ENCODE data around the gene IL15RA. TPM values are rescaled to one million over a fixed set of nuclear protein-coding genes. Genes with fewer than 3 reads are reported as not detected.
"Not testable (repeated sequence)": the region's sequence is repeated elsewhere in the genome, so short reads cannot be mapped to it uniquely, and the experiment has no call there.

Gene IL15RA
- total RNA-seq, 4 donors from 2014 or later = 10.6 to 34.3 (median 22.8) TPM

DNA sequence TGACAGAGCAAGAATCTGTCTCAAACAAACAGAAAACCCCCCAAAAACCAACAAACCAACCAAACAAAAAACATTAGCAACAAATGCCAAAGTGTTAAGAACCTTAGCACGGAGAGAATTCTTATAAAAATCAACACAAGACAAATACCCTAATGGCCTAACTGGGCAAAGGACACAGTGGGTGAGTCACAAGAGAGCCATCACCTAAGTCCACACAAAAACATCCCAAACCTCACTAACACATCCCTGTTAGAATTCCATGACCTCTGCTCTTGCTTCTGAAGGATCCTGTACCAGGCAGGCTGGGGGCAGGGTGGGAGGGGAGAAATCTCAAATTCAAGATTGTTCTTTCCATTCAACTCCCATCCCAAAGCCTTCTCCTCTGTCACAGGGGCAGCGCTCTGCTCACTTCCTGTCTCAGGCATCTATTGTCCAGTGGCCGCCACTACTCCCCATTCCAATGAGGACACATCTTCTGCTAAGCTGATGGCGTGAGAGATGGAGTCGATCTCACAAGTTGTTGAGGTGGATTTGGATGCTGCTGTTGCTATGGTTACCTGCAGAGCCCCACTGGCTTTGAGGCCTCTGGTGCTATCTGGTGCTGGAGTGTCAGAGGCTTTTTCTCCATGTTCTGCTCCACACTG is 9.2 kb downstream of the IL15RA start:
- TF ChIP-seq POLR2A (IDR thresholded peaks at IDR 0.05) = no peak
- TF ChIP-seq, protein P1, sequence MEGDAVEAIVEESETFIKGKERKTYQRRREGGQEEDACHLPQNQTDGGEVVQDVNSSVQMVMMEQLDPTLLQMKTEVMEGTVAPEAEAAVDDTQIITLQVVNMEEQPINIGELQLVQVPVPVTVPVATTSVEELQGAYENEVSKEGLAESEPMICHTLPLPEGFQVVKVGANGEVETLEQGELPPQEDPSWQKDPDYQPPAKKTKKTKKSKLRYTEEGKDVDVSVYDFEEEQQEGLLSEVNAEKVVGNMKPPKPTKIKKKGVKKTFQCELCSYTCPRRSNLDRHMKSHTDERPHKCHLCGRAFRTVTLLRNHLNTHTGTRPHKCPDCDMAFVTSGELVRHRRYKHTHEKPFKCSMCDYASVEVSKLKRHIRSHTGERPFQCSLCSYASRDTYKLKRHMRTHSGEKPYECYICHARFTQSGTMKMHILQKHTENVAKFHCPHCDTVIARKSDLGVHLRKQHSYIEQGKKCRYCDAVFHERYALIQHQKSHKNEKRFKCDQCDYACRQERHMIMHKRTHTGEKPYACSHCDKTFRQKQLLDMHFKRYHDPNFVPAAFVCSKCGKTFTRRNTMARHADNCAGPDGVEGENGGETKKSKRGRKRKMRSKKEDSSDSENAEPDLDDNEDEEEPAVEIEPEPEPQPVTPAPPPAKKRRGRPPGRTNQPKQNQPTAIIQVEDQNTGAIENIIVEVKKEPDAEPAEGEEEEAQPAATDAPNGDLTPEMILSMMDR (IDR thresholded peaks at IDR 0.05) = no peak
- H3K4me3 ChIP-seq (replicated peaks in 1 of 3) = no peak overlapping the region
- H3K27me3 ChIP-seq = no peaks in the 10 kb centered on the region
- no peak for DNase-seq
- H3K36me3 ChIP-seq = no peaks in the 10 kb centered on the region
- H3K27ac ChIP-seq = no peak overlapping the region
- intact Hi-C loops (cut with DNase I) = no loop called here
- no peaks in the 10 kb centered on the region for H3K9me3 ChIP-seq
- no peaks in the 10 kb centered on the region for H3K4me1 ChIP-seq
- WGBS, 2 donors = 93 to 94% methylated on average over 5 of the region's 5 CpGs

DNA sequence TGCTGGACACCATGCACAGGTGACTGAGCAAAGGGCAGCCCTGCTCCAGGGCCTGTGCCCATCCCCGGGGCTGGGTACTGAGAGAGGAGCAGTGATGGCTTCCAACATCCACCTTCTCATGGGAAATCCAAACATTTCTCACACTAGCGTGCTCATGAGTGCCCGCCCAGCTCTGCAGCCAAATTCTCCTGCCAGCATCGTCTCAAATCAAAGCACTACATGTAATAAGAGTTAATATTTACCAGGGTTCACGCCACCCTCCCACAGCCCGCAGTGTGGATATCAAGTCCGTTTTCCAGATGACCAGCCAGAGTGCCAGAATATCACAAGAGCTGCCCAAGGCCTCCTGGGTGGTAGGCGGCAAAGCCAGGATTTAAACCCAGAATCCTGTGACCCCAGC is 12.1 kb downstream of the IL15RA start:
- H3K9me3 ChIP-seq = no peaks in the 10 kb centered on the region
- TF ChIP-seq, protein P1 (IDR thresholded peaks at IDR 0.05) = no peak
- TF ChIP-seq POLR2A (IDR thresholded peaks at IDR 0.05) = no peak
- H3K27me3 ChIP-seq = no peaks in the 10 kb centered on the region
- DNase-seq = no peak
- no peaks in the 10 kb centered on the region for H3K36me3 ChIP-seq
- intact Hi-C loops (cut with DNase I) = no loop called here
- no peak overlapping the region for H3K4me3 ChIP-seq (replicated peaks in 1 of 3)
- 82 to 87% methylated on average over 8 of the region's 8 CpGs for WGBS, 2 donors
- no peak overlapping the region for H3K27ac ChIP-seq
- no peaks in the 10 kb centered on the region for H3K4me1 ChIP-seq

DNA sequence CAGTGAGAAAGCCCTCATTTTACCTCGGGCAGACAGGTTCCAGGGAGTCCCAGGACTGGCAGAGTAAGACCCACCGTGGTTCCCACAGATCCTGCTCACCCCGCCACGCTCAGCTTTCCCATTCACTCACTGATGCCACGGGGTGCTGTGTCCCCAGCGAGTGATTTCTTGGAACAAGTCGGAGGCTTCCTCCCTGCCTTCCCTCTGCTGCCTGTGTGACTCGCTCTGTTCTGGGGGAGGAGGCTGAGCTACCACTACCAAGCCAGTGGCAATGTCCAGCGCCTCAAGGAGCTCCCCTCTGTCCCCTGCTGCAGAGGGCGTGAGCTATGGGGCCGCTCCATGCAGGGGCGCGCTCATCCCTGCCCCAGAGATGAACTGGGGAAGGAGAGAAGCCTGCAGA is 12.6 kb downstream of the IL15RA start:
- Histone ChIP-seq H3K36me3 (no peaks in the 10 kb centered on the region), H3K4me1 (no peaks in the 10 kb centered on the region), H3K27me3 (no peaks in the 10 kb centered on the region), H3K9me3 (no peaks in the 10 kb centered on the region), H3K4me3 (replicated peaks in 1 of 3) (no peak overlapping the region), H3K27ac (no peak overlapping the region)
- intact Hi-C loops (cut with DNase I) = no loop called here
- no peak for TF ChIP-seq POLR2A (IDR thresholded peaks at IDR 0.05)
- TF ChIP-seq, protein P1 (IDR thresholded peaks at IDR 0.05) = no peak
- DNase-seq = no peak
- WGBS, 2 donors = 89 to 95% methylated on average over 13 of the region's 13 CpGs

DNA sequence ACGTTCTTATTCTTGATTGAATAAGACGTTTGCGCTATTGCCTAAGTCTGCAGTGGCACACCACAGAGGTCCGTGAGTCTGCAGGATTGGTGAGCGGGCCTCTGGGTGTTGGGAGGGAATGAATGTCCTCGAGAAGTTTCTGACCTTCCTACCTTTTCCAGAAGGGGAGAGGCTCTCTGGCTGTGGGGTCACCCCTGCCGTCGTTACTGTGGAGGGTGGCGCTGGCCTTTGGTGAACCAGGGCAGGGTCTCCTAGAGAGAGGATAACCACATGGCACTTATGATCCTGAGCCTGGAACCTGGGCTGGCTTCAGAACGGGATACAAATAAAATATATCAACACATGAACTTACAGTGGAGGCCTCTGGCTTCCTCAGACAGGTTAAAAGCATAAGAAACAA is 13.8 kb downstream of the IL15RA start:
- TF ChIP-seq, protein P1 (IDR thresholded peaks at IDR 0.05) = no peak
- TF ChIP-seq POLR2A (IDR thresholded peaks at IDR 0.05) = no peak

DNA sequence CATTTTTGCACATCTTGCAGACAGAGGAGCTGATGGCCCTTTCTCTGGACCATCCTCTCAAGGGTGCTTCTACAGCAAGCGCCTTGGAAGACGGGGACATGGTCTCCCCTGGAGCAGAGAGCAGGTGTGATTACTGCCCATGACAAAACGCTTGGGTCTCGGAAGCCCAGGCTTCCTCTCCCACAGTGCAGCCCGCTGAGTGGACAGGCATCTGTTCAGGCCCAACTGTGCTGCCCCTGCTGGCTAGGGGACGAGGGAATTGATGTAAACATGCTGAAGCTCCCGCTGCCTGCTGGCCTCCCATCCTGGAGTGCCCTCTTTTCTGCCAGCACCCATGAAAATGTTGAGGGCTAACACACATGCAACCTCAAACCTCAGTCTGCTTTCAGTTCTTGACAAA is 14.3 kb downstream of the IL15RA start:
- TF ChIP-seq, protein P1 (IDR thresholded peaks at IDR 0.05) = no peak
- TF ChIP-seq POLR2A (IDR thresholded peaks at IDR 0.05) = no peak
- Histone ChIP-seq H3K27me3 (no peaks in the 10 kb centered on the region), H3K4me3 (replicated peaks in 1 of 3) (no peak overlapping the region), H3K36me3 (no peaks in the 10 kb centered on the region), H3K9me3 (no peaks in the 10 kb centered on the region), H3K4me1 (no peaks in the 10 kb centered on the region), H3K27ac (no peak overlapping the region)
- WGBS, 2 donors = 53 to 84% methylated on average over 2 of the region's 7 CpGs
- intact Hi-C loops (cut with DNase I) = no loop called here
- DNase-seq = no peak

More for the DNA sequence above, 13.8 kb downstream of the IL15RA start:
- no peaks in the 10 kb centered on the region for H3K27me3 ChIP-seq
- no peak overlapping the region for H3K27ac ChIP-seq
- H3K4me1 ChIP-seq = no peaks in the 10 kb centered on the region
- 86 to 93% methylated on average over 10 of the region's 10 CpGs for WGBS, 2 donors
- H3K9me3 ChIP-seq = no peaks in the 10 kb centered on the region
- H3K36me3 ChIP-seq = no peaks in the 10 kb centered on the region
- H3K4me3 ChIP-seq (replicated peaks in 1 of 3) = no peak overlapping the region
- intact Hi-C loops (cut with DNase I) = no loop called here
- DNase-seq = no peak

DNA sequence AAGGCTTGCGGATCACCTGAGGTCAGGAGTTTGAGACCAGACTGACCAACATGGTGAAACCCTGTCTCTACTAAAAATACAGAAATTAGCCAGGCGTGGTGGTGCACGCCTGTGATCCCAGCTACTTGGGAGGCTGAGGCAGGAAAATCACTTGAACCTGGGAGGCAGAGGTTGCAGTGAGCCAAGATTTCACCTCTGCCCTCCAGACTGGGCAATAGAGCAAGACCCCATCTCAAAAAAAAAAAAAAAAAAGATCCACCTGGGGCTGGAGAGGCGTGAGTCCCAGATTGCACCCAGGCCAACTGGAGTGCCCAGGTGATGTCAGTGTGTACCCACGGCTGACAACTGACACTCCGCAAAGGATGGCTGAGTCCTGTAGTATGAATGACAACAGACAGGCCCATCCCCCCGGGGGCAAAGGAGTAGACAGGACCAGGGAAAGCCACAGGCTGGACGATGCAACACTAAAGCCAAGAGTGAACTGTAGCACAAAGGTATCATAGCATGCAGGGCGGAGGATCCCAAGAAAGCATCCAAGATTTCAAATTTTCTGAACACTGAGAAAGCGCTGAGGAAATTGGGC is 14.9 kb downstream of the IL15RA start:
- intact Hi-C loops (cut with DNase I); H3K27ac ChIP-seq; DNase-seq; H3K4me3 ChIP-seq (replicated peaks in 1 of 3); H3K36me3 ChIP-seq; H3K9me3 ChIP-seq; H3K4me1 ChIP-seq; H3K27me3 ChIP-seq: not testable (repeated sequence)
- WGBS, 2 donors = 90 to 94% methylated on average over 9 to 10 of the region's 10 CpGs

Measured in thyroid gland (tissue), 4 donors.